OCI-LY3 (cell line): Measurements from ENCODE around the gene GREM1.

Experiments used
- H2AFZ ChIP-seq: fragments of 200-600, 300-600 bp; shearing (Covaris generic); 2 replicates; pipeline ENCODE4 v1.6.0; 2014; ENCODE audit warnings: antibody characterized with exemption, low read depth, low read length
- H3K27ac ChIP-seq: fragments of 200-600, 300-600 bp; sonication (generic); 2 replicates; pipeline ENCODE4 v1.5.1; 2014; ENCODE audit warnings: mild to moderate bottlenecking, low read length, moderate library complexity, mixed read lengths
- H3K27me3 ChIP-seq: fragments of 200-600, 300-600 bp; sonication (generic); 2 replicates; pipeline ENCODE4 v1.6.1; 2014; ENCODE audit warnings: low read depth, low read length, mixed read lengths
- H3K36me3 ChIP-seq: fragments of 200-600, 300-600 bp; sonication (generic); replicated peaks from 2 replicates; pipeline ENCODE3; 2014; ENCODE audit warnings: low read depth, low read length, mixed read lengths
- H3K4me1 ChIP-seq: fragments of 300-600, 200-600 bp; sonication (generic); 2 replicates; pipeline ENCODE4 v1.6.1; 2014; ENCODE audit warnings: low read length, mixed read lengths
- H3K4me2 ChIP-seq: fragments of 200-600, 300-600 bp; sonication (generic); 2 replicates; pipeline ENCODE4 v1.6.1; 2014; ENCODE audit warnings: low read length, mixed read lengths
- H3K4me3 ChIP-seq: fragments of 300-600, 200-600 bp; sonication (generic); 2 replicates; pipeline ENCODE4 v1.5.1; 2014; ENCODE audit warnings: antibody characterized with exemption, mild to moderate bottlenecking, low read length, moderate library complexity
- H3K79me2 ChIP-seq: fragments of 300-600, 200-600 bp; shearing (Covaris generic); 2 replicates; pipeline ENCODE4 v1.6.1; 2014; ENCODE audit warnings: mild to moderate bottlenecking, low read length, mixed read lengths
- H3K9ac ChIP-seq: fragments of 300-600, 200-600 bp; shearing (Covaris generic); 2 replicates; pipeline ENCODE4 v1.6.0; 2014; ENCODE audit warnings: mild to moderate bottlenecking, low read length, moderate library complexity
- H3K9me3 ChIP-seq: fragments of 200-600, 300-600 bp; shearing (Covaris generic); 2 replicates; pipeline ENCODE4 v1.6.1; 2014; ENCODE audit warnings: low read length, mixed read lengths; ENCODE audit not compliant: insufficient read depth
- H4K20me1 ChIP-seq: fragments of 200-600, 300-600 bp; sonication (generic); 2 replicates; pipeline ENCODE4 v1.6.1; 2016; ENCODE audit warnings: low read length, mixed read lengths; ENCODE audit not compliant: insufficient read depth
- CTCF ChIP-seq: fragments of 200-600, 300-600 bp; sonication (generic); IDR thresholded peaks from 2 replicates; pipeline ENCODE4 v1.5.1; 2014; ENCODE audit warnings: antibody characterized with exemption, low read length, low read depth
- EZH2phosphoT487 ChIP-seq: fragments of 200-600 bp; shearing (Covaris generic); IDR thresholded peaks from 2 replicates; pipeline ENCODE4 v1.6.1; 2018; ENCODE audit warnings: antibody characterized with exemption, mixed run types, low read depth

Gene GREM1

DNA sequence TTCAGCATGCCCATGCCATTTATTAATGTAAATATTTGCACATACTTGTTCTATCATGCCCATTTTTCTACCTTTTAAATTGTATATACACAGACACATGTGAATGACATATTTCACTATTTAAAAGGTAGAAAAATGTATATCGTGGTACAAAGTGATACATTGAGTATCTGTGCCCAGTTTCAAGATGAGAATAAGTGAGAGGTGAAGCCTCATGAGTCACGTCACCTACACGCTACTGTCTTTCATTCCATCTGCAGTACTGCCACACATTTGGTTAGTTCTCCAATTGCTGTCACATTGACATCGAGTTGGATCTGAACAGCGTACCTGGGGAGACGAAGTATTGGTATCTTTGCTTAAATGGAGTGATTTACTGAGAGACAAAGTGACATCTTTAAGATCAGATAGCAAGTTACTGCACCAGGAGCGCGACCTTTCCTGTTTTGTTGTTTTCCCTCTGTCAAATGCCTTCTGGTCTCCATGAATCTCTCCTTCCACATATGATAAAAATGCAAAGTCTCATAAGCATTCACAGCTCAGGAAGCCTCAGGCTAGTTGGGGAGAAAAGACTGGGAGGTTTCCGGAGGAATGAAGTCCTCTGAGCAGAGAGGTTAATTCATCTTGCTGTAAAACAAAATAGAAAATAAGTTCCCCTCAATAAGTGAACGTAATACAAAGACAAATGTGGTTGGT, 12.0 kb downstream of the GREM1 start:
- TF ChIP-seq EZH2phosphoT487 (no peak), CTCF (no peak)
- Histone ChIP-seq H3K9ac (no peak overlapping the region), H2AFZ (no peak overlapping the region), H3K4me1 (peaks cover 25% of the 10 kb centered on the region), H3K4me3 (no peak overlapping the region; the same call in 1 of the 2 replicates), H3K4me2 (peak overlapping the region; percentile 100), H3K27ac (no peak overlapping the region), H3K79me2 (no peaks in the 10 kb centered on the region), H3K36me3 (no peaks in the 10 kb centered on the region), H3K9me3 (no peaks in the 10 kb centered on the region), H4K20me1 (peaks cover 7% of the 10 kb centered on the region), H3K27me3 (peaks cover 56% of the 10 kb centered on the region)

DNA sequence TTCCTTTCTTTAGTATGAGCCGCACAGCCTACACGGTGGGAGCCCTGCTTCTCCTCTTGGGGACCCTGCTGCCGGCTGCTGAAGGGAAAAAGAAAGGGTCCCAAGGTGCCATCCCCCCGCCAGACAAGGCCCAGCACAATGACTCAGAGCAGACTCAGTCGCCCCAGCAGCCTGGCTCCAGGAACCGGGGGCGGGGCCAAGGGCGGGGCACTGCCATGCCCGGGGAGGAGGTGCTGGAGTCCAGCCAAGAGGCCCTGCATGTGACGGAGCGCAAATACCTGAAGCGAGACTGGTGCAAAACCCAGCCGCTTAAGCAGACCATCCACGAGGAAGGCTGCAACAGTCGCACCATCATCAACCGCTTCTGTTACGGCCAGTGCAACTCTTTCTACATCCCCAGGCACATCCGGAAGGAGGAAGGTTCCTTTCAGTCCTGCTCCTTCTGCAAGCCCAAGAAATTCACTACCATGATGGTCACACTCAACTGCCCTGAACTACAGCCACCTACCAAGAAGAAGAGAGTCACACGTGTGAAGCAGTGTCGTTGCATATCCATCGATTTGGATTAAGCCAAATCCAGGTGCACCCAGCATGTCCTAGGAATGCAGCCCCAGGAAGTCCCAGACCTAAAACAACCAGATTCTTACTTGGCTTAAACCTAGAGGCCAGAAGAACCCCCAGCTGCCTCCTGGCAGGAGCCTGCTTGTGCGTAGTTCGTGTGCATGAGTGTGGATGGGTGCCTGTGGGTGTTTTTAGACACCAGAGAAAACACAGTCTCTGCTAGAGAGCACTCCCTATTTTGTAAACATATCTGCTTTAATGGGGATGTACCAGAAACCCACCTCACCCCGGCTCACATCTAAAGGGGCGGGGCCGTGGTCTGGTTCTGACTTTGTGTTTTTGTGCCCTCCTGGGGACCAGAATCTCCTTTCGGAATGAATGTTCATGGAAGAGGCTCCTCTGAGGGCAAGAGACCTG, 13.2 kb downstream of the GREM1 start:
- Histone ChIP-seq H3K4me1 (peaks cover 25% of the 10 kb centered on the region), H2AFZ (peak overlapping the region; percentile 62; the same call in 1 of the 2 replicates), H3K4me3 (peak overlapping the region; percentile 81), H3K4me2 (peak overlapping the region; percentile 100), H3K9me3 (no peaks in the 10 kb centered on the region), H3K27me3 (peaks cover 60% of the 10 kb centered on the region), H3K27ac (peak overlapping the region; percentile 66), H3K36me3 (no peaks in the 10 kb centered on the region), H3K79me2 (no peaks in the 10 kb centered on the region), H3K9ac (peak overlapping the region; percentile 46), H4K20me1 (peaks cover 7% of the 10 kb centered on the region)
- TF ChIP-seq EZH2phosphoT487 = no peak
- no peak for TF ChIP-seq CTCF

DNA sequence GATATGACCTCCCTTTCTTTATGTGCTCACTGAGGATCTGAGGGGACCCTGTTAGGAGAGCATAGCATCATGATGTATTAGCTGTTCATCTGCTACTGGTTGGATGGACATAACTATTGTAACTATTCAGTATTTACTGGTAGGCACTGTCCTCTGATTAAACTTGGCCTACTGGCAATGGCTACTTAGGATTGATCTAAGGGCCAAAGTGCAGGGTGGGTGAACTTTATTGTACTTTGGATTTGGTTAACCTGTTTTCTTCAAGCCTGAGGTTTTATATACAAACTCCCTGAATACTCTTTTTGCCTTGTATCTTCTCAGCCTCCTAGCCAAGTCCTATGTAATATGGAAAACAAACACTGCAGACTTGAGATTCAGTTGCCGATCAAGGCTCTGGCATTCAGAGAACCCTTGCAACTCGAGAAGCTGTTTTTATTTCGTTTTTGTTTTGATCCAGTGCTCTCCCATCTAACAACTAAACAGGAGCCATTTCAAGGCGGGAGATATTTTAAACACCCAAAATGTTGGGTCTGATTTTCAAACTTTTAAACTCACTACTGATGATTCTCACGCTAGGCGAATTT, 14.9 kb downstream of the GREM1 start:
- no peak overlapping the region for H3K27ac ChIP-seq
- no peak overlapping the region for H2AFZ ChIP-seq
- no peaks in the 10 kb centered on the region for H3K79me2 ChIP-seq
- no peak for TF ChIP-seq CTCF
- no peak for TF ChIP-seq EZH2phosphoT487
- no peak overlapping the region for H3K9ac ChIP-seq
- H4K20me1 ChIP-seq = peaks cover 7% of the 10 kb centered on the region
- no peaks in the 10 kb centered on the region for H3K9me3 ChIP-seq
- H3K27me3 ChIP-seq = peaks cover 70% of the 10 kb centered on the region
- peaks cover 25% of the 10 kb centered on the region for H3K4me1 ChIP-seq
- H3K36me3 ChIP-seq = no peaks in the 10 kb centered on the region
- H3K4me3 ChIP-seq = no peak overlapping the region
- no peak overlapping the region for H3K4me2 ChIP-seq

- Histone ChIP-seq H3K4me2 (no peak overlapping the region), H3K27me3 (peaks cover 67% of the 10 kb centered on the region), H4K20me1 (peaks cover 7% of the 10 kb centered on the region), H2AFZ (no peak overlapping the region), H3K79me2 (no peaks in the 10 kb centered on the region), H3K4me3 (no peak overlapping the region), H3K9me3 (no peaks in the 10 kb centered on the region), H3K4me1 (peaks cover 25% of the 10 kb centered on the region), H3K9ac (no peak overlapping the region), H3K36me3 (no peaks in the 10 kb centered on the region), H3K27ac (no peak overlapping the region)
- no peak for TF ChIP-seq EZH2phosphoT487
- TF ChIP-seq CTCF = no peak
These were observed 15.5 kb downstream of the GREM1 start for GRCh38 chr15:32733281-32733680.
